HG02981 (cell line): Measurements from ENCODE around the gene FAM219A.
"Not testable (repeated sequence)": the region's sequence is repeated elsewhere in the genome, so short reads cannot be mapped to it uniquely, and the experiment has no call there.

Experiments used
- ATAC-seq: cut with Tn5 transposase; IDR thresholded peaks from one replicate; pipeline ENCODE4 v1.9.1; 2021; ENCODE audit warnings: mild to moderate bottlenecking, moderate library complexity; ENCODE audit not compliant: unreplicated experiment

FAM219A gene

DNA sequence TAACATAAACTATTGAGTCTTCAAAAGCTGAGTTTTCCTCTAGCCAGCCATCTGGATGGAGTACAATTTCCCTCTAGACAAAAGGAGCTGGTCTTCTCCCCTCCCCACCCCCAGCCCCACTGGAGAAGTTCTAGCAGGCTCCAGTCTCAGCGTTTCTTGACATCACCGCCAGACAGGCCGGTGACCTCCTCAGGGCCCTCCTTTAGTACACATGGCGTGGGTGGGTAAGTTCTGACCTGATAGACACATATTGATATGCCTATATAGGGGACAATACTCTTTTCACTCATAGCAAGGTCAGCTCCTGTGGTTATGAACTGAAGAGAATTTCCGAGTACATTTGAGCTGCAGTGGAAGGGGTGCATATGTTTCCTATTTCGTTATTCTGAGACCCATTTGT is 27.5 kb upstream of the FAM219A start:
- no peak for ATAC-seq

DNA sequence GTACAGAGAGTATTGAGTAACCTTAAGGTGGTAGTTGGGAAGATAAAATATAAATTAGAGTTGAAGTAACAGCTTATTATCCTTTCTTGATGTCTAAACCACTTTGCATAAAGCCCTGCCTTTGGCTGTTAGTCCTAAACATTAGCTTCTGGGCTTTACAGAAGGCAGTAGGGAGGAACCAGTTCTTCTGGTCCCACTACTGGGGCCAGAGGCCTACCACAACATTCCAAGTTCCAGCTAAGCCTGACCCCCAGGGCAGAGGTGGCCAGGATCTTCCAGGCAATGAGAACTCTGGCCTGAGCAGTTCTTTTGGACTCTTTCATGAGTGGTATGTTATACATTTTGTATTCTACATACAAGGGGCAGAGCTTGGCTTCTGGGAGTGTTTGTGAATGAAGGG is 26.3 kb upstream of the FAM219A start:
- ATAC-seq = no peak

DNA sequence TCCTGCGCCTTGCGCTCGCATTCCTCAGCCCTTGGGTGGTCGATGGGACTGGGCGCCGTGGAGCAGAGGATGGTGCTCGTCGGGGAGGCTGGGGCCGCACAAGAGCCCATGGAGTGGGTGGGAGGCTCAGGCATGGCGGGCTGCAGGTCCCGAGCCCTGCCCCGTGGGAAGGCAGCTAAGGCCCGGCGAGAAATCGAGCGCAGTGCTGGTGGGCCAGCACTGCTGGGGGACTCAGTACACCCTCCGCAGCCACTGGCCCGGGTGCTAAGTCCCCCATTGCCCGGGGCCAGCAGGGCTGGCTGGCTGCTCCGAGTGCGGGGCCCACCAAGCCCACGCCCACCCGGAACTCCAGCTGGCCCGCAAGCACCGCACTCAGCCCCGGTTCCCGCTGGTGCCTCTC is 24.4 kb upstream of the FAM219A start:
- ATAC-seq = not testable (repeated sequence)

DNA sequence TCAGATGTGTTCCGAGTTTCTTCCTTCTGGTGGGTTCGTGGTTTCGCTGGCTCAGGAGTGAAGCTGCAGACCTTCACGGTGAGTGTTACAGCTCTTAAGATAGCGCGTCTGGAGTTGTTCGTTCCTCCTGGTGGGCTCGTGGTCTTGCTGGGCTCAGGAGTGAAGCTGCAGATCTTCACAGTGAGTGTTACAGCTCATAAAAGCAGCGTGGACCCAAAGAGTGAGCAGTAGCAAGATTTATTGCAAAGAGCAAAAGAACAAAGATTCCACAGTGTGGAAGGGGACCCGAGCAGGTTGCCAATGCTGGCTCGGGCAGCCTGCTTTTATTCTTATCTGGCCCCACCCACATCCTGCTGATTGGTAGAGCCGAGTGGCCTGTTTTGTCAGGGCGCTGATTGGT is 23.2 kb upstream of the FAM219A start:
- not testable (repeated sequence) for ATAC-seq

DNA sequence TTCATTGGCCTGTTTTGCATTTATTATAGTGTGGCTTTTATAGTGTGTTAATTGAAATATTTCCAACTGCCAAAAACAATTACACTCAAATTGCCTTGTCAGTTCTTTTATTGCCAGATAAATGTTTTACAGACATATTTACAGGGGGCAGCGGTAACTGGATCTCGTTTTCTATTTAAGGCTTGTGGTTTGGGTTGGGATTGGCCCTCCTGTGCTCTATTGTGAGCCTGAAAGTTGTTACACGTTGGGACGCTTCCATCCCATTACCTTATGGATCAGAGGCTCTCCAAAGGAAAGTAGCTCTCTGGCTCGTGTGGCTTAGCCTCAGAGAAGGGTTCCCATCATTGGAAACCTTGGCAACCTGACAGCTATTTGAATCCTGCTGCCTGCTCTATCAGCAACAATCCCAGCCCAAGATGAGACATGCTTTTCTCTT is 21.1 kb upstream of the FAM219A start:
- no peak for ATAC-seq

DNA sequence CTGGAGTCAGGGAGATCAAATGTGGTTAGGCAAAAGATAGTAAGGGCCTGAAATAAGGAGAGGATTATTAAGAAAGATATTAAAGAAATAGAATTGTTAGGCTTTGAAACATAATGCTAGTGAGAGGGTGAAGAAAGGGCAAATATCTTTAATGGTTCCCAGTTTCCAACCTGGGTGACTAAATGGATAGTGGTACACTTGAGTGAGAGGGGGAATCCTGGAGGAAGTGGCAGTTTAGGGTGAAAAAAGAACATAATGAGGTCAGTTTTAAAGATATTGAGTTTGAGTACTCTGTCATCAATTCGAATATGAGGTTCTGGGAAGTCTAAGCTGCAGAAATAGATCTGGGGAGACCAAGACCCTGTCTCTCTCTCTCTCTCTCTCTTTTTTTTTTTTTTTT is 19.2 kb upstream of the FAM219A start:
- ATAC-seq = no peak

DNA sequence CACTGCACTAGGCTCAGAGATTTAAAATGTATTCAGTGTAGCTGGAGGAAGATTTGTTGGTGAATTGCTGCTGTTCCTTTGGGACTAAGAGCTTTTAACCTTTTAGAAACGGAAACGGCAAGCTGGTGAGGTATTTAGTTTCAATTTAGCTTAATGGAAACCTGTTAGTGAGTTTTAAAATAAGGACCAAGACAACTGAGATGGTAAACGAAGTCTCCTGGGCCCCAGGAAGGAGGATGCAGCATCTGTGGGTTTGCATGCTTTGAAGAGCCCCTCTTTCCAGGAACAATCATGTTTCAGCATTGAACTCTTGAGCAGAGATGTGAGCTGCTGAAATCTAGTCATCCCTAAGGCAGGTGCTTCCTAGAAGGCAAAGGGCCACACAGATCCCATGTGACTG is 16.7 kb upstream of the FAM219A start:
- no peak for ATAC-seq

DNA sequence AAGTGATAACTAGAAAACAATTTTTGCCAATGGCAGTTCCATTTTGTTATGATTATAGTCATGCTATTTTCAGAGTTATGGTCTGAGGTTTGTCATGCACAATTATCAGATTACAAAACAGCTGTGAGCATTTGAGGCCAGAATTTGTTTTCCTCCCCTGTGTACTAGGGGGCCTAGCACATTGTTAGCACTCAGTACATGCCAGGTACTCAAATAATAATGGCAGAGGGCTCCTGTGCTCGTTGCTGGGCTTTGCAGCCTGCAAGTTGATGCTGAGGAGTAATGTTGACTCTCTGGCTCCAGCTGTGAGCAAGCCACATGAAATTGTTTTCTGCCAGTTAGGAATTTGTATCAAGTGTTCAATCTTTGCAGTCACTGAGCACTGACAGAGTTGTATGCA is 7.1 kb upstream of the FAM219A start:
- no peak for ATAC-seq

DNA sequence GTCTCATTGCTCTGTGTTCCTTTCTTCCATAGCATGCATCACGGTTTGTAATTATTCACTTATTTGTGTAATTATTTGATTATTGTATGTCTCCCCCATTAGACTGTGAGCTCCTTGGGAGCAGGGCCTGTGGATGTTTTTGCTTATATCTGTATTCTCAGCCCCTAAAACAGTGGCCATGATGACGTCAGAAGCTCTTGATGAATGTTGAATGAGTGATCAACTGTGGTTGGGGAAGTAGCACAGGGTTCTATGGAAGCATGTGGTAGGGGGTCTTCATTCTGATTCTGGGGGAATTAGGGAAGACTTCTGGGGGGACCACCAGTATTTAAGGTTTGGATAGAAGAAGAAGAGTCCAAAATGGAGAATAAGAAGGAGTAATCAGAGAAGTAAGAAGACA is 6.2 kb upstream of the FAM219A start:
- ATAC-seq = no peak

DNA sequence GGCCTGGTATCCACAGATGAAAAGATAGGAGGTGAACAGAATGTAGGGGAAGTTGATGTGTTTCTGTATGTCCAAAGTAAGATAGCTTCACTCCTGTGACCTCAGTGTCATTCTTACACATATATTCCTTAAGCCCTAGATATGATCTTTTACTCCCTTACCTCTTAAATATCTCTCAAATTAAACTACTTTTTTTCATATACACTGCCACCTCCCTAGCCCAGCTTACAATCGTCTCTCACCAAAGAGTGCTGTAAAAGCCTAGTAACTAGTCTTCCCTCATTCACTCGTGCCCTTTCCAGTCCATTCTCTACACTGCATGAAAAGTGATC is 5.5 kb upstream of the FAM219A start:
- no peak for ATAC-seq

DNA sequence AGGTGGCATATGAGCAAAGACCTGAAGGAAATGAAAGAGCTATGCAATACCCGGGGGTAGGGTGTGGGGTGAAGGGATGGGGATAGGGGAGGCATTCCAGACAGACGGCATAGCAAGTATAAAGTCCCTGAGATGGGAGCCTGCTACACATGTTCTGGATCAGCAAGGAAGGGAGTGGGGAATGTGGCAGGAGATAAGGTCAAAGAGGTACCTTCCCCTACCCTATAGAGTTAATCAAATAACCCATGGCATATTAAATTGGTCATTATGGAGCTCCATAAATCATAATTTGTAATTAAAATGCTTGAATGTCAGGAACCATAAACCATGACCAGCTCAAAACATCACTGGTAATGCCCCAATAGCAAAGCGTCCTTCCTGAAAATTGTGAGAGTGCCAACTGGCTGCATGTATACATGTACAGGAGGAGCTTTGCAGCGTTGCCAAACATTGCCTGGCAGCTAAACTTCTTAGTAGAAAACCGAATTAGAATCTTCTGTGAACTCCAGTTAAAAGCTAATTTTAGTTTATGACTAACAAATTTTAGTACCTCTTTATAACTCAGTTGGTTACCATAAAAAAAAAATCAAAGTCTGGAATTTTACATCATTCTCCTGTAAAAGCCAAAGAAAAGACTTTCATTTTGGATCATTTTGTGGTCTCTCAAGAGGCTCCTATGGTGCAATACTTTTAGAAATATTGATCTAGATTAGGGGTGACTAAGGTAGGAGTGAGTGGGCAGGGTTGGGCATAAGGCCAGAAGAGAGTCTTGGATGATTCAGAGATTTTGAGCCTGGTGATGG is 4.9 kb upstream of the FAM219A start:
- no peak for ATAC-seq

DNA sequence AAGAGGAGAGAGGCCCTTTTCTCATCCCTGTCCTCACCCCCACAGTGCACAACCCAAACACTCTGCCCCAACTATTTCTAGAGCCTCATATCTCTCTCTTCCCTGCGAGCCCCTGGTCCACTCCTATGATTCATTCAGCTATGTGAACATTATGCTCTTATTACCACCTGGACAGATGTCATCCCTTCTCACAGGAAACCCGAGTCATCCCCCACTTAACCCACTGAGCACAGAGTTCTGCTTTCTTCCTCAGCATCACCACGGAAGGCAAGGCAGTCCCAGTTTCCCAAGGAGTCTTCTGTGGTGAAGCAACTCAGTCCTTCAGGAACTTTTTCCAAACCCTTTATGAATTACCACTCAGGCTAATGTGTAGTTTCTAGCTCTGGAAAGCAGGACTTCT is 1.6 kb upstream of the FAM219A start:
- ATAC-seq = no peak

DNA sequence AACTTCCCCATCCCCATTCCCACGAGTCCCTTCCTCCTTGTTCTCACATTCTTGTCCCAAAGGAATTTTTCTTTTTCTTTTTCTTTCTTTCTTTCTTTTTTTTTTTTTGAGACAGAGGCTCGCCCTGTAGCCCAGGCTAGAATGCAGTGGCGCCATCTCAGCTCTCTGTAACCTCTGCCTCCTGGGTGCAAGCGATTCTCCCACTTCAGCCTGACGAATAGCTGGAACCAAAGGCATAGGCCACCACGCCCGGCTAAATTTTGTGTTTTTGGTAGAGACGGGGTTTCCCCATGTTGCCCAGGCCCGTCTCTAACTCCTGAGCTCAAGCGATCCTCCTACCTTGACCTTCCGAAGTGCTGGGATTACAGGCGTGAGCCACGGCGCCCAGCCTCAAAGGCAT is 986 bp upstream of the FAM219A start:
- no peak for ATAC-seq

DNA sequence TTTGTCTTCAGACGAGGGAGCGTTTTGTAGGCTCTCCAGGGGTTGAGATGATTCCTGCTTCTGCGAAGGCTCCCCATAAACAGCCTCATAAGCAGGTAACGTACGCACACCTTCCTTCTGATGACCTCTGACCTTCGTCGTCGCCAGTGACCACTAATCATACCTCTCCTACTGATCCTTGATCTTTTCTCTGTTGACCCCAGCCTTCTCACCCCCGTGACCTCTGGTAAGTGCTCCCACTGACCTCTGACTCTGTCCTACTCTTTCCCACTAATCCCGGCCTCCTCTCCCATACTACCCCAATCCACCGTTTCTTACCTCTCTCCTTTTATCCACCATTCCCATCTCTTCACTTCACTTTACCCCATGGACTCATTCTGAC is 580 bp upstream of the FAM219A start:
- ATAC-seq = no peak

DNA sequence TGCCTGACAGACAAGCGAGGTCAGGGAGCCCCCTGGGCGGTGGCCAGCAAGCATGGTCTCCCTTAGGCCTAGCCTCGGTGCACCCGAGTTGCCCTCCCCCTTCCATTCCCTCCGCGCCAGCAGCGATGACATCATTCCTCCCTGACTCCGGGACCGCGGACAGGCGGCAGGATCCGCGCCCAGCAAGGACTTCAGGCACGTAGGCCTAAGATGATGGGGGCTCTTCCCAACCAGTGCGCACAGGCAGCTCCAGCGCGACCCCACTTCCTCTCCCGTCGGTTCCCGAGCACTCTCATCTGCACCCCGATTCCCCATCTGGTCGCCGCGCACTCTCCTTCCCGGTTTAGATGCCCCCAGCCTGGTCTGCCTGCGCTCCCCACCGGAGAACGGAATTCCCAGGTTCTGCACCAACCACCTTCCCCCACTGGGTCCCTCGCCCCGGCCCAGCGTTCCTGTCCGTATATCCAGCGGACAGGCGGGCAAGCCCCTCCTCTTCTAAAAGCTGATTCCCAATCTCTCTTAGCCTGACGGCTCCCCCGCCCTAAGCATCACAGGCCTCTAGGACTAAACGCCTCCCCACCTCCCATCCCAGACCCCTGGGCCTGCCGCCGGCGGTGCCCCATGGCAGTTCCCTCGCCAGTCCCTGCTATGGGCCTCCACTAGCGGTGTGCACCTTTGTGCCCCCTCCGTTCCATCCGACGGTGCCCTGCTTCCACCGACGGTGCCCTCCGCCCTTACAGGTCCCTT is 931 bp downstream of the FAM219A start:
- ATAC-seq = no peak

DNA sequence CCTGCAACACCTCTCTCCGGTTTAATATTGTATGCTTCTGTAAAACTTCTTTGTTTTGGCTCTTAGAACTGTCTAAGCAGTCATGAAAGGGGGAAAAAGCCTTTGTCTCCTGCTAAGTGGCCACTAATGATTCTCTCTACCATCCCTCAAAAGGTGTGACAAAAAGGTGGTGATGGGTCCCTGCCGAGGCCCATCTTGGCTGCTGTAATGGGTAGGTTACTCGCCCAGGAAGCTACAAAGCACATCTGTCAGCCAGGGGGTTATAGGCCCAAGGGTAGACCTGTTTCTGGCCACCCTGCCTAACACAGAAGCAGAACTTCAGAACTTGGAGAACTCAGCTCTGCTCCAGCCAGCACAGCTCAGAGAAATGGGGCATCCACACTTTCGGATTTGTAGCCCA is 1.6 kb downstream of the FAM219A start:
- no peak for ATAC-seq

DNA sequence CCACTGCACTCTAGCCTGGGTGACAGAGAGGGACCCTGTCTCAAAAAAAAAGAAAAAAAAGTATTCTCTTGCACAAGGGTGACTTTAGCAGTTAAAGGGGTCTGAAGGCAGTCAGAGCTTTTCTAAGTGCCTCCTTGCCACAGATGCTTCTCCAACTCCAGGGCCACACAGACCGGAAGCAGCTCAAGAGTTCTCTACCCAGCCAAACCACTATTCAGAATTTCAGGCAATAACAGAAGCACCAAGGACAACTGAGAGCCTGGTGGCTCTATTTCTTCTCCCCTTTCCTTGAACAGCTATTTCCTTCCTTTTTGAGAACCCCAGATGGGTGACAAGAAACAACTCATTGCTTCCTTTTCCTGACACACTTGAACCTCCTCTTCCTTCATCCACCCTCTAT is 2.2 kb downstream of the FAM219A start:
- ATAC-seq = no peak

DNA sequence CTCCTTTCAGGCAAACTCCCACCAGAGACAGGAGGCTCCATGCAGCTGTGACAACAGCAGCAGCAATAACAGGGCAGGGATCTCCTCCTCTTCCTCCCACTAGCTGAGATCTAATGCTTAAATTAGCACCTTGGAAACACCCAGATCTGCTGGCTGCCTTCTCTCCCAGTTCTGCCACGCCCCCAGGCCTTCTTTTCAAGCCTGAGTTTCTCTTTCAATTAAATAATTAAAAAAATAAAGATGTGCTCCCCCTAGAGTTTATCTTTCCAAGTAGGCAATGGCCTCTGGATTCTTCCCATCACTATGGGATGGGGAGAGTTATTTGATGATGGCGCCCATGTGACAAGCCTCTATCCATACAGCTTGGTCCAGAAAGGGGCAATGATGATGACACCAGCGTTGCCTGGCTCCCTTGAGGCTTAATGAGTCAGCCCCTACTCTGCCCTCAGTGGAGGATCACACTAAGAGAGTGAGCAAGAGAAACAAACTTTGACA is 3.8 kb downstream of the FAM219A start:
- ATAC-seq = no peak

DNA sequence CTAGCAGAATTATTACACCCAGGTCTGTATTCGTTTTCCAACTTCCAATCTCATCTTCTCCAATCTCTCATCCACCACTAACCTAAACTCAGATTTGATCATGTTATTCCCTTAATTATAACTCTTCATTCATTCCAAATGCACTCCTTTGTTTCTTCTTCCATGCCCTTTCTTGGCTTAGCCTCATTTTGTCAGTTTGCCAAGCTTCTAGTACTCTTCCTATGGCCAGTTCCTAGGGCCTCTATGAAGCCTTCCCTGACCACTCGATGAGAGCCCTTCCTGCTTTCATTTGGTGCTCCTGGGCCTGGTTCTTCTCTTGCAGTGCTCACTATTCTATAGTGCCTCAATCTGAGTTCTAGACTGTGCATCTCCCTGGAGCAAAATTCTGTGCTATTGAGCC is 5.8 kb downstream of the FAM219A start:
- ATAC-seq = no peak

DNA sequence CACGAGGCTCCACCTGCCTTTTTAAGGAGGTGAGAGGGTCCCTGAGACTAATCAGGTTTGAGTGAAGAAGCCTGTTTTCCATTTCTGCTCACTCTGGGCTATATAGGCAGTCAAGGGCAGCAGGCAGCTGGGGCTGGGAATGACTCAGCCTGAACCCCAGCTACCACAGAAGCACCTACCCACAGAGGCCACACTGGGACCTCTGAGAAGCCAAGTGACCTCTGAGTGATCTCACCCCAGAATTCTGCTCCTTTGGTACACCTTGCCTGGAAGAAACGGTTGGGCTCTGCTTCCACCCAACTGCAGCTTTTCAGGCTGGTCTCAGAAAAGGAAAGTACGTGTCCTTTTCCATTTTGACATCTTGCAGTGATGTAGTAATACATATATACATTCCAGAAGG is 6.8 kb downstream of the FAM219A start:
- no peak for ATAC-seq

DNA sequence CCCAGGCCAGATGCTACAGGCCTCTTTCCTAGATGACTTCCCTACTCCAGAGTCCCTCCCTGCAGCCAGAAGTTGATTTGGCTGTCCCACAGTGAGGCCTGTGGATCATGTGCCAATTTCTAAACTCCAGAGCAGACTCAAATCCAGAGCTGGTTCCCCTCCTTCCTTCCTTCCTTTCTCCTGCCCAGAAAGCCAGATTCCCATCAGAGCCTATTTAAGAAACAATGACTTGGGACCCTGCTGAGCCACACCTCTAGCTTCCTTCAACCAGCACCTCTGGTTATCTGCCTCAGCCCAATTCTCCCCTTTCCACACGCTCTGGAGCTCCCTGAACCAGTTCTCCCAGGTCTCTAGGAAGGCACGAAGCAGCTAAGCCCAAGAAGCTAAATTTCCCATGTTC is 7.2 kb downstream of the FAM219A start:
- ATAC-seq = no peak

DNA sequence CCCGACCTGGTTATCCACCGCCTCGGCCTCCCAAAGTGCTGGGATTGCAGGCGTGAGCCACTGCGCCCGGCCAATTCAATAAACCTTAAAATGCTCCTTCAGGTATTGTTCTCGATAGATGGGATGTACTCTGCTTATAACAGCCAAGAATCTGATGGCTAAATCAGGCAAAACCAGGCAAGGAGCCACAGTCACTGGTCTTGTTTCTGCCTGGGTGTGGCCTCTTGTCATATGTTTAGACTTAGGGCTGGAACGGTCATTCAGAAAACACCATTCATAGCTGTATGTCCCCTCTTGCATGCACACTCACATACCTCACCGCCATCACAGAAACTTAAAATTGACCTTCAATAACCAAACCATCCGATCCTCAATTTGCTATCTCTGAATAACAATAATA is 7.7 kb downstream of the FAM219A start:
- no peak for ATAC-seq

DNA sequence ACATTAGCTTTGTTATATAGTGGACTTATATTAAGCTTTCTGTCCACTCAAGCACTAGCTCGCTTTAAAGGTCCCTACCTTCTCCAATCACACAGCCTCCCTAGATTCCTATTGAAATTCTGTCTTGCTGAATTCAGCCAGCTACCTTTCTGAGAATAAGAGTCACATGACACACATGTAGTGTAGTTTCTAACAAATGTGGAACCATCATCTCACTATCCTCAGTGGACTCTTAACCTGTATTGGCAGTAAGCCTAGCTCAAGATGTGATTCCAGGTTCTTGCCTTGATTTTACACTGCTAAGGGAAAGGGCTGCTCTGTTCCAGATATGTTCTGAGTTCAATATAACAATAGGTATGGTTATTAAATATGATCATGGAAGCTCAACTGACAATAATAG is 11.4 kb downstream of the FAM219A start:
- no peak for ATAC-seq
